ENCODE measurements around the gene RNF133. TPM values are rescaled to one million over a fixed set of nuclear protein-coding genes. Genes with fewer than 3 reads are reported as not detected.

RNF133 gene, protein sequence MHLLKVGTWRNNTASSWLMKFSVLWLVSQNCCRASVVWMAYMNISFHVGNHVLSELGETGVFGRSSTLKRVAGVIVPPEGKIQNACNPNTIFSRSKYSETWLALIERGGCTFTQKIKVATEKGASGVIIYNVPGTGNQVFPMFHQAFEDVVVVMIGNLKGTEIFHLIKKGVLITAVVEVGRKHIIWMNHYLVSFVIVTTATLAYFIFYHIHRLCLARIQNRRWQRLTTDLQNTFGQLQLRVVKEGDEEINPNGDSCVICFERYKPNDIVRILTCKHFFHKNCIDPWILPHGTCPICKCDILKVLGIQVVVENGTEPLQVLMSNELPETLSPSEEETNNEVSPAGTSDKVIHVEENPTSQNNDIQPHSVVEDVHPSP
- total RNA-seq: 1.6 TPM

DNA sequence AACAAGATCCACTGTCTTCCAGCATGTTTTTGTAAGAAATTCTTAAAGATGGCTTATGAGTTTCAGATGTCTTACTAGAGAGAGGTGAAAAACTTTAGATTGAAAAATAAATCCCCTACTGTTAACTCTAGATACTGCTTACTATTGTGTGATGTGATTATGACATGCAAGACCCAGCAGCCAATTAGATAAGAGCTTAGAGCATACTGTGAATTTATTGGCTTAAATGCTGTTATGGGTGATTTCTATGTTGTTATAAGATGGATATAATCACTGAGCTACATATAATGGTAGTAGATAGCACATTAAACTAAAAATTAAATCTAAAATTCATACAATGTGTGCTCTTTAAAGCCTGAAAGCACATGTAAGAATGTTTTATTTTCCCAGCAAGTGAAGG, at the start of gene RNF133:
Gene RNF133 (minus strand): TSS at position 101 of the 400 bp plus-strand sequence. CDS start 199 bp downstream, outside the sequence.

DNA sequence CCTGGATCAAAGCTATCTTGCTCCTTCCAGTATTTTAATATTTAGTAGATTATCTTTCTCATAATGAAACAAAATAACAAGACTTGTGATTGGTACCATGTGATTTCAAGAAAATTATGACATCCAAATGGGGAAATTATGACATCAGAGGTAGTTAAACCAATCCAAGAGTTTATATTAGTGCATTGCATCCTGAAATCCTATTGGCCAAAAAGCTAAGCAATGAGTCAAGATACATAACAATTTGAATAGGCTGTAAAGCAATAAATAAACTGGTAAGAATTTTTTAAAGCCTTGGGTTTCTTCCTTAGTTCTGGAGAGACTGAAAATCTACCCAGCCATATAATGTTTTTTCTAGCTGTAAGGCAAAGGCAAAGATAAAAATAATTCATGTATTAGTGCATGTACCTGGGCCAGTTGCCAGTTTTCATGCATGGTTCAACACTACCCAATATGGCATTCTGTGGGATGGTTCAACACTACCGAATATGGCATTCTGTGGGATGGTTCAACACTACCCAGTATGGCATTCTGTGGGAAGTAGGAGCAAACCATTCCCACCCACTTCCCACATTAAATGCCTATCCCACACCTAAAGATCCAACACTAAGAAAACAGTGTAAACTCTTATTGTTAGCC, 4.1 kb upstream of the RNF133 start, which contains the start of gene RNF148:
Gene RNF148 (minus strand): TSS at position 51 of the 639 bp plus-strand sequence. CDS start 172 bp downstream, outside the sequence.

Small RNA genes within 50 kb of the gene (small RNA-seq; reads per million reads assigned to genes)
- not detected for gene AC006463.1 (ENCODE audit: low replicate concordance)

Other genes with a start within 250 kb of the RNF133 start
- 1.3 TPM for gene RNF148, start 3.8 kb upstream of the RNF133 start, total RNA-seq
- 10.0 TPM for gene CADPS2, start 187.3 kb upstream of the RNF133 start, total RNA-seq